Measurements from ENCODE around the gene KRTAP10-10.

GRCh38 chr21:44589586-44590305 is 47.4 kb upstream of the KRTAP10-10 start:
- TF ChIP-seq, protein P1, sequence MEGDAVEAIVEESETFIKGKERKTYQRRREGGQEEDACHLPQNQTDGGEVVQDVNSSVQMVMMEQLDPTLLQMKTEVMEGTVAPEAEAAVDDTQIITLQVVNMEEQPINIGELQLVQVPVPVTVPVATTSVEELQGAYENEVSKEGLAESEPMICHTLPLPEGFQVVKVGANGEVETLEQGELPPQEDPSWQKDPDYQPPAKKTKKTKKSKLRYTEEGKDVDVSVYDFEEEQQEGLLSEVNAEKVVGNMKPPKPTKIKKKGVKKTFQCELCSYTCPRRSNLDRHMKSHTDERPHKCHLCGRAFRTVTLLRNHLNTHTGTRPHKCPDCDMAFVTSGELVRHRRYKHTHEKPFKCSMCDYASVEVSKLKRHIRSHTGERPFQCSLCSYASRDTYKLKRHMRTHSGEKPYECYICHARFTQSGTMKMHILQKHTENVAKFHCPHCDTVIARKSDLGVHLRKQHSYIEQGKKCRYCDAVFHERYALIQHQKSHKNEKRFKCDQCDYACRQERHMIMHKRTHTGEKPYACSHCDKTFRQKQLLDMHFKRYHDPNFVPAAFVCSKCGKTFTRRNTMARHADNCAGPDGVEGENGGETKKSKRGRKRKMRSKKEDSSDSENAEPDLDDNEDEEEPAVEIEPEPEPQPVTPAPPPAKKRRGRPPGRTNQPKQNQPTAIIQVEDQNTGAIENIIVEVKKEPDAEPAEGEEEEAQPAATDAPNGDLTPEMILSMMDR (optimal IDR thresholded peaks at IDR 0.05 in 1 of 3, IDR thresholded peaks at IDR 0.05 in 1 of 3, conservative IDR thresholded peaks at IDR 0.05 in 1 of 3; ENCODE audit: extremely low read depth in 1 of 3, insufficient read depth in 2 of 3, low read length in 3 of 3) = no peak
- no peak for TF ChIP-seq EZH2 (IDR thresholded peaks at IDR 0.05; ENCODE audit: low read length)

Measured in keratinocyte (primary cell).